Cerebellar nuclear complex (tissue), 1 donor: ENCODE results near the gene PARP3.

Experiments used
- DNase-seq, 2 experiments: peaks; one replicate each; lab custom pipeline; 2025; lab: John Stamatoyannopoulos, UW

Gene PARP3

GRCh38 chr3:51948016-51948580, 5.9 kb downstream of the PARP3 start:
- DNase-seq: no peak

- DNase-seq: no peak
These were observed 7.0 kb downstream of the PARP3 start for GRCh38 chr3:51949121-51949520.

GRCh38 chr3:51950899-51951298, 8.7 kb downstream of the PARP3 start:
- no peak for DNase-seq

DNA sequence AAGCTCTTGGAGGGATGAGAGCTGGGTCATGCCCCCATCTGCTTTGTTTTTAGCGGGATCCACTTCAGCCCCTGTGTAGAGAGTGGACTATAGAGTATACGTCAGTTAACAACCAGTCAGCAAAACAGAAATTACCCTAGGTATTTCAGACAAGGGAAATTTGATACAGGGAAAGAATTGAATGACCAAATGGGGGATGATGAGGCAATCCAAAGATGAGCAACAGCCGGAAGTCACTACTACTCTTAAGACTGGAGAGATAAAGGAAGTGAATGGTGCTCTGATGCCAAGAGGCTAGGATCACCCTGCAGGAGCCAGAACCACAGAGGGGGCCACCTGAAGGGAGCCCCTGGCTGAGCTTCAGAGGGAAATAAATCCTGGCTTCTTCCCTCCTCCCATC, 11.3 kb downstream of the PARP3 start:
- no peak for DNase-seq

- no peak for DNase-seq
These were observed 11.9 kb downstream of the PARP3 start for GRCh38 chr3:51954105-51954504.

DNA sequence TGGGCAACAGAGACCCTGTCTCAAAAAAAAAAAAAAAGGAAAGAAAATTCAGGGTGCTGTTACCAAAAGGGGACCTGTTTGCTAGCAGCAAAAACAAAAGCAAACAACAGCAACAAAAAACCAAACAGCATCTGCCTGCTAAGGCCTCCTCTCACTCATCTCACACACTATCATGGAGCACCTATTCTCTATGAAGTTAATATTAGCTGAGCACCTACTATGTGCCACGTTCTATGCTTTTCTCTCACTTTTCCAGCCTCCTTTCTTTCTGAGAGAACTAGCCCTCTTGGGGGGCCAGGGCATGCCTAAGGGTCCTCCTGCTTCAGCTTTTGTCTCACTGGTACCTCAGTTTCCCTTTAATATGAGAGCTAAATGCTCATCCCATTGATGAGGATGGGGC, 12.6 kb downstream of the PARP3 start:
- DNase-seq: no peak

DNA sequence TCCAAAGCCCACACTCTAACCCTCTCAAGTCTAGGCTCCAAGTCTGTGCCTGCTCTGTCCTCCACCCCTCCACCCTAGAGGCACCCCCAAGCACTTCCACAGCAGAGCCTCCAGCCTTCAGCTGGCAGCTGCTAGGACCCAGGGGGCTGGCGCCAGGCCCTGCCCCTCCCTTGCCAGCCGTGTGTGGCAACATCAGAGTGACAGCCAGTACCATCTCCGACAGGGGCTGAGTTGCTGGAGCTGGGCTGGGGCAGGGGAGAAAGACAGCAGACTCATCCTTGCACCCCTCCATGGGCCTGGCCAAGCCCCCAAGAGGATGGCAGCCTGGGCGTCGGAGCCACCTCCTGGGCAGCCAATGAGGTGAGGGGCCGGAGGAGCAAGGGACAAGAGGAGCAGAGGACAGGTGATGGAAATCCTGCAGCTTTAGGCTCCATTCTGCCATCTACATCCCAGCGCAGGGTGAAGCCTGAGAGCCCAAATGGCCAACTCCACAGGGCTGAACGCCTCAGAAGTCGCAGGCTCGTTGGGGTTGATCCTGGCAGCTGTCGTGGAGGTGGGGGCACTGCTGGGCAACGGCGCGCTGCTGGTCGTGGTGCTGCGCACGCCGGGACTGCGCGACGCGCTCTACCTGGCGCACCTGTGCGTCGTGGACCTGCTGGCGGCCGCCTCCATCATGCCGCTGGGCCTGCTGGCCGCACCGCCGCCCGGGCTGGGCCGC, 13.2 kb downstream of the PARP3 start, which contains the start of gene GPR62:
Gene GPR62, plus strand, starts transcription at position 207 of the 718 bp plus-strand sequence. Its CDS starts 272 bp downstream, at position 479.
- DNase-seq: no peak

- peak; percentile 9 to 34 for DNase-seq
These were observed 14.0 kb downstream of the PARP3 start for GRCh38 chr3:51955893-51956770.

GRCh38 chr3:51957520-51958205, 15.5 kb downstream of the PARP3 start:
- no peak for DNase-seq

- no peak for DNase-seq
These were observed 16.7 kb downstream of the PARP3 start for GRCh38 chr3:51958603-51959521.

DNA sequence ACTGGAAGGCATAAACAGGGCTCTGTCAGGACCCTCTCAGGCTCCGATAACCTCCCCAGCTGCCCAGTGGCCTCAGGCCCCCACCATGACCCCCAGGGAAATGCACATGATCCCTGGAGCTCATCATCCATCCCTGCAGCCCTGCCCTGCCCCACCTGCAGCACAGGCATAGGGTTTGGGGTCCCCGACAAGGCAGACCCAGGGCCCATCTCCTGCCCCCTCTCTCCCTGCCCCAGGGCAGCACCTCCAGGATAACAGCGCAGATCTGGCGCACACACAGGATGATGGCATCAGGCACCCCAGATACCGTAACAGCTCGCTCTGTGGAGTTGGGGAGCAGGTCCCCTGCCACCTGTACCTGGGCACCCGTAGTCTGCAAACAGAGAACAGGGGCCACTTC, 17.5 kb downstream of the PARP3 start:
- DNase-seq: no peak

GRCh38 chr3:51960386-51960785, 18.2 kb downstream of the PARP3 start:
- DNase-seq: no peak

GRCh38 chr3:51961011-51961410, 18.8 kb downstream of the PARP3 start:
- DNase-seq: no peak

DNA sequence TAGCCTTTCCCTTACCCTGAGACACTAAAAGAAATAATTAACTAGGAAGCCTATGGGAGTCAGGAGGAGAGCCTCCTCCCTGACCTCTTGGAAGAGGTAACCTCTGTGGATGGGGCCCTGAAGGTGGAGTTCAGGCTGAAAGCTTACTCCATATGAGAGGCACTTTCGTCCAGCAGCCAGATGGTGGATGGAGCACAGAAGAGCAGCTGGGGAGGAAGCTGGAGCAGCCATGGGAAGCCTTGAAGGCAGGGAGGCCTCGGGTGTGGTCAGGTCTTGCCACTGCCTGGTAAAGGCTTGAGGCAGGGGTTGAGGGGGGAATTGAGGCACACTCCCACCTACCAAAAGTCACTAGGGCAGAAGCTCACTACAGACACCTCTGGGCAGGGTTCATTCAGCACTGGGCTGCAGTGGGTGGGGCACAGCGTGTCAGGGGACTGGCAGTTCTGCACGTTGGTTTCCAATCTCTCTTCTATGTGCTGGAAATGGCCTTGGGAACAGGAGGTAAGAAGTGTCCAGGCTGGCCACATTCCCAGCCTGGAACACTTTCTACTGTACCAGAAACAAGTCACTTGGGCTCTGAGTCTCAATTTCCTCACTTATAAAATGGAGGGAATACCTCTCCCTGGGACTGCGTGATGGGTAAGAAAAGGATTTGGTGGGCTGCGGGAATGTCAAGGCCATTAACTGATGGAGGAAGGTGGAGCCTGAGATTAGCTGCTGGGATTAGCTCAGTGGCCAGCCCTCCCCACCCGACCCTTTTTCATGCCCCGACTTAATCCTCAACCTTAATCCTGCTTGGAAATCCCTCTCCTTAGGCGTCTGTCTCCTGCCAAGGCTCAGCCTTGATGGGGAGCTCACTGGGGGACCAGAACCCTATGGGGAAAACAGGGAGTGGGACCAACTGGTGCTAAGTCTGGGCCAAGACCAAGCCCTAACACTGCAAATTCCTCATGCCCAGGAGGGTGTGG, 19.7 kb downstream of the PARP3 start:
- no peak for DNase-seq

DNA sequence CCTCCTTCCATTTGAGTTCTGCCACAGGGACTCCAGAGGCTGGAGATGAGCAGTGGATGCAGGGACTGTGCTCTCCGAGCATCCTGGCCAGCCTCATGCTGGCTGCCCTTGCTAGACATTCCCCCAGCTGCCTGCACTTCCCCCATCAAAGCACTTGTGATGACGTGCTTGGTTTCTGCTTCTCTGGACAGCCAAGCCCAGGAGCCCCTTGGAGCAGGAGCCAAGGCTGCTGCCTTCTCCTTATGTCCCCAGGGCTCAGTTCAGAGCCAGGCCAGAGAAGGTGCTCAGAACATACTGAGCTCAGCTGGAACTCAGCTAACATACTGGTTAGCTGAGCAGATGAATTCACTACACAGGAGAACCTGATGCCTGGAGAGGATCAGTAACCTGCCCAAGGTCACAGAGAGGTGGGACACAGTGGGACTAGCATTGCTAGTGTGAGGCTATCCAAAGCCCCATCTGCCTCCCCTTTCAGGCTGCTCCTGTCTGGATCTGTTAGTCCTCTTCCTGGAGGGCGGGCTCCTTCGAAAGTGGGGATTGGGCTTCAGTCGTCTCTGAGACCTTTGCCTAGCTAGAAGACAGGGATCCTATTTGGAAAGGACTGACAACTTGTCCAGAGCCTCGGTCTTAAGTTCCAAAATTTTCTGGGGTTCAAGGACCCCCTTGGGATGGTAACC, 20.8 kb downstream of the PARP3 start:
- DNase-seq: no peak

GRCh38 chr3:51963951-51964451, 21.8 kb downstream of the PARP3 start:
- DNase-seq: no peak

DNA sequence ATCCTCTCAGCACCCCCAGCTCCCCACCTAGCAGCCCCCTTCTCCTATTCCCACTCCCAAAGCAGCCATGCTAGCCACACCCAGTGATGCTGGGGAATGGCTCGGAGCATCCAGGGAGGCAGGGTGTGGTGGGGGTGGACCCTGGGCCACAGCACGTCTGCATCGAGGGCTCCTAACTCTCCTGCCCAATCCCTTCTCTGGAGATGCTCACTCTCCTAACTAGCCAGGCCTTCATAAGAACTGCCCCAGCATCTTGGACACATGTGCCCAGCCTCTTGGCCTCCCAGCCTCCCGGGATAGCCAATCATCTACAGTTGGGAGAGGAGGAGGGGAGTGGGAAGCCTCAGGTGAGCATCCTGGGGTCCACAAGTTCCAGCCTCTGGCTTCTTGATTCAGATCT, 22.4 kb downstream of the PARP3 start:
- DNase-seq: no peak

DNA sequence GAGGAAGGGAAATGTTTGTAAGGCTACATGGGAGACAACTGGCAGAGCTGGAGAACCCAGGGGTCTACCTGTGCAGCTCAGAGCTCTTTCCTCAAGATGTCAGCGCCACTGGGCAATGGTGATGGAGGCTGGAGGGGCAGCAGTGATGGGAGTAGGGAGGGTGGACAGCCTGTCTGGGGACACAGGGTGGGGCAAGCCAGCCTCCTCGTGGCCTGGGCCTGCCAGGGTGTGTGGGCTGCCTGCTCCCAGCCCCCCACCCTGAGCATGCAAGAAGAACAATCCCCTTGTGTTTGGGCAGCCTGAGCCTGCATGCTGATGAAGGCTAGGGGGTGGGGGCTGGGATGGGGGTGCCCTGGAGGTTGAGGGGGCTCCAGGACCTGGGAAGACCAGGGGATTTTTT, 23.9 kb downstream of the PARP3 start:
- no peak for DNase-seq

- no peak for DNase-seq
These were observed 24.3 kb downstream of the PARP3 start for GRCh38 chr3:51966486-51966885.
